ENCODE data around the gene CIAPIN1.

The CIAPIN1 gene

GRCh38 chr16:57422026-57422944 lies 24.9 kb downstream of the CIAPIN1 start:
- Histone ChIP-seq H3K4me3 (ENCODE audit: low read length in 2 of 2) (no peak overlapping the region), H3K4me1 (ENCODE audit: control insufficient read depth in 2 of 2, insufficient read depth in 2 of 2, low read length in 2 of 2) (peaks cover 4 to 6% of the 10 kb centered on the region in 2 donors), H3K9me3 (ENCODE audit: control insufficient read depth in 2 of 2, low read length in 2 of 2) (no peaks in the 10 kb centered on the region), H3K9ac (ENCODE audit: low read depth in 1 of 2, low read length in 2 of 2) (no peak overlapping the region), H3K36me3 (ENCODE audit: control insufficient read depth in 2 of 2, insufficient read depth in 2 of 2, low read length in 2 of 2) (peaks cover 0 to 3% of the 10 kb centered on the region in 2 donors), H3K27me3 (ENCODE audit: control insufficient read depth in 2 of 2, insufficient read depth in 2 of 2, low read length in 2 of 2) (peaks cover 0 to 4% of the 10 kb centered on the region in 2 donors), H3K27ac (ENCODE audit: low read depth in 2 of 2, low read length in 2 of 2) (no peak overlapping the region)

GRCh38 chr16:57419506-57419905 lies 27.7 kb downstream of the CIAPIN1 start:
- Histone ChIP-seq H3K9ac (ENCODE audit: low read depth in 1 of 2, low read length in 2 of 2) (no peak overlapping the region), H3K4me3 (ENCODE audit: low read length in 2 of 2) (no peak overlapping the region), H3K4me1 (ENCODE audit: control insufficient read depth in 2 of 2, insufficient read depth in 2 of 2, low read length in 2 of 2) (peaks cover 9 to 12% of the 10 kb centered on the region in 2 donors), H3K27me3 (ENCODE audit: control insufficient read depth in 2 of 2, insufficient read depth in 2 of 2, low read length in 2 of 2) (peaks cover 0 to 4% of the 10 kb centered on the region in 2 donors), H3K9me3 (ENCODE audit: control insufficient read depth in 2 of 2, low read length in 2 of 2) (no peaks in the 10 kb centered on the region), H3K27ac (ENCODE audit: low read depth in 2 of 2, low read length in 2 of 2) (no peak overlapping the region), H3K36me3 (ENCODE audit: control insufficient read depth in 2 of 2, insufficient read depth in 2 of 2, low read length in 2 of 2) (no peaks in the 10 kb centered on the region)

- H3K36me3 ChIP-seq (ENCODE audit: control insufficient read depth in 2 of 2, insufficient read depth in 2 of 2, low read length in 2 of 2): no peaks in the 10 kb centered on the region
- no peak overlapping the region for H3K4me3 ChIP-seq (ENCODE audit: low read length in 2 of 2)
- H3K4me1 ChIP-seq (ENCODE audit: control insufficient read depth in 2 of 2, insufficient read depth in 2 of 2, low read length in 2 of 2): peaks cover 6 to 12% of the 10 kb centered on the region in 2 donors
- no peaks in the 10 kb centered on the region for H3K9me3 ChIP-seq (ENCODE audit: control insufficient read depth in 2 of 2, low read length in 2 of 2)
- H3K27me3 ChIP-seq (ENCODE audit: control insufficient read depth in 2 of 2, insufficient read depth in 2 of 2, low read length in 2 of 2): peaks cover 0 to 4% of the 10 kb centered on the region in 2 donors
- no peak overlapping the region for H3K9ac ChIP-seq (ENCODE audit: low read depth in 1 of 2, low read length in 2 of 2)
- H3K27ac ChIP-seq (ENCODE audit: low read depth in 2 of 2, low read length in 2 of 2): no peak overlapping the region
These were observed 31.1 kb downstream of the CIAPIN1 start for GRCh38 chr16:57416084-57416483.

- Histone ChIP-seq H3K4me1 (ENCODE audit: control insufficient read depth in 2 of 2, insufficient read depth in 2 of 2, low read length in 2 of 2) (peaks cover 3 to 12% of the 10 kb centered on the region in 2 donors), H3K27me3 (ENCODE audit: control insufficient read depth in 2 of 2, insufficient read depth in 2 of 2, low read length in 2 of 2) (peaks cover 0 to 4% of the 10 kb centered on the region in 2 donors), H3K9me3 (ENCODE audit: control insufficient read depth in 2 of 2, low read length in 2 of 2) (no peaks in the 10 kb centered on the region), H3K27ac (ENCODE audit: low read depth in 2 of 2, low read length in 2 of 2) (no peak overlapping the region), H3K4me3 (ENCODE audit: low read length in 2 of 2) (no peak overlapping the region), H3K9ac (ENCODE audit: low read depth in 1 of 2, low read length in 2 of 2) (no peak overlapping the region), H3K36me3 (ENCODE audit: control insufficient read depth in 2 of 2, insufficient read depth in 2 of 2, low read length in 2 of 2) (no peaks in the 10 kb centered on the region)
These were observed 33.5 kb downstream of the CIAPIN1 start for GRCh38 chr16:57413733-57414132.

GRCh38 chr16:57413301-57413730 lies 33.9 kb downstream of the CIAPIN1 start:
- H3K9ac ChIP-seq (ENCODE audit: low read depth in 1 of 2, low read length in 2 of 2): no peak overlapping the region
- peaks cover 3 to 12% of the 10 kb centered on the region in 2 donors for H3K4me1 ChIP-seq (ENCODE audit: control insufficient read depth in 2 of 2, insufficient read depth in 2 of 2, low read length in 2 of 2)
- no peak overlapping the region for H3K4me3 ChIP-seq (ENCODE audit: low read length in 2 of 2)
- peaks cover 0 to 4% of the 10 kb centered on the region in 2 donors for H3K27me3 ChIP-seq (ENCODE audit: control insufficient read depth in 2 of 2, insufficient read depth in 2 of 2, low read length in 2 of 2)
- no peak overlapping the region for H3K27ac ChIP-seq (ENCODE audit: low read depth in 2 of 2, low read length in 2 of 2)
- no peaks in the 10 kb centered on the region for H3K36me3 ChIP-seq (ENCODE audit: control insufficient read depth in 2 of 2, insufficient read depth in 2 of 2, low read length in 2 of 2)
- no peaks in the 10 kb centered on the region for H3K9me3 ChIP-seq (ENCODE audit: control insufficient read depth in 2 of 2, low read length in 2 of 2)

- Histone ChIP-seq H3K27me3 (ENCODE audit: control insufficient read depth in 2 of 2, insufficient read depth in 2 of 2, low read length in 2 of 2) (no peaks in the 10 kb centered on the region), H3K4me1 (ENCODE audit: control insufficient read depth in 2 of 2, insufficient read depth in 2 of 2, low read length in 2 of 2) (peaks cover 3 to 9% of the 10 kb centered on the region in 2 donors), H3K9me3 (ENCODE audit: control insufficient read depth in 2 of 2, low read length in 2 of 2) (no peaks in the 10 kb centered on the region), H3K4me3 (ENCODE audit: low read length in 2 of 2) (no peak overlapping the region), H3K9ac (ENCODE audit: low read depth in 1 of 2, low read length in 2 of 2) (no peak overlapping the region), H3K27ac (ENCODE audit: low read depth in 2 of 2, low read length in 2 of 2) (no peak overlapping the region), H3K36me3 (ENCODE audit: control insufficient read depth in 2 of 2, insufficient read depth in 2 of 2, low read length in 2 of 2) (no peaks in the 10 kb centered on the region)
These were observed 34.6 kb downstream of the CIAPIN1 start for GRCh38 chr16:57412584-57412983.

- no peaks in the 10 kb centered on the region for H3K27me3 ChIP-seq (ENCODE audit: control insufficient read depth in 2 of 2, insufficient read depth in 2 of 2, low read length in 2 of 2)
- no peaks in the 10 kb centered on the region for H3K4me1 ChIP-seq (ENCODE audit: control insufficient read depth in 2 of 2, insufficient read depth in 2 of 2, low read length in 2 of 2)
- no peak overlapping the region for H3K27ac ChIP-seq (ENCODE audit: low read depth in 2 of 2, low read length in 2 of 2)
- no peak overlapping the region for H3K9ac ChIP-seq (ENCODE audit: low read depth in 1 of 2, low read length in 2 of 2)
- no peaks in the 10 kb centered on the region for H3K9me3 ChIP-seq (ENCODE audit: control insufficient read depth in 2 of 2, low read length in 2 of 2)
- H3K36me3 ChIP-seq (ENCODE audit: control insufficient read depth in 2 of 2, insufficient read depth in 2 of 2, low read length in 2 of 2): no peaks in the 10 kb centered on the region
- H3K4me3 ChIP-seq (ENCODE audit: low read length in 2 of 2): no peak overlapping the region
These were observed 35.7 kb downstream of the CIAPIN1 start for GRCh38 chr16:57411362-57411976.

- no peaks in the 10 kb centered on the region for H3K27me3 ChIP-seq (ENCODE audit: control insufficient read depth in 2 of 2, insufficient read depth in 2 of 2, low read length in 2 of 2)
- no peaks in the 10 kb centered on the region for H3K36me3 ChIP-seq (ENCODE audit: control insufficient read depth in 2 of 2, insufficient read depth in 2 of 2, low read length in 2 of 2)
- H3K4me3 ChIP-seq (ENCODE audit: low read length in 2 of 2): no peak overlapping the region
- H3K9me3 ChIP-seq (ENCODE audit: control insufficient read depth in 2 of 2, low read length in 2 of 2): no peaks in the 10 kb centered on the region
- H3K9ac ChIP-seq (ENCODE audit: low read depth in 1 of 2, low read length in 2 of 2): no peak overlapping the region
- H3K27ac ChIP-seq (ENCODE audit: low read depth in 2 of 2, low read length in 2 of 2): no peak overlapping the region
- H3K4me1 ChIP-seq (ENCODE audit: control insufficient read depth in 2 of 2, insufficient read depth in 2 of 2, low read length in 2 of 2): no peaks in the 10 kb centered on the region
These were observed 37.2 kb downstream of the CIAPIN1 start for GRCh38 chr16:57409870-57410587.

- no peak overlapping the region for H3K27ac ChIP-seq (ENCODE audit: low read depth in 2 of 2, low read length in 2 of 2)
- no peaks in the 10 kb centered on the region for H3K27me3 ChIP-seq (ENCODE audit: control insufficient read depth in 2 of 2, insufficient read depth in 2 of 2, low read length in 2 of 2)
- no peaks in the 10 kb centered on the region for H3K36me3 ChIP-seq (ENCODE audit: control insufficient read depth in 2 of 2, insufficient read depth in 2 of 2, low read length in 2 of 2)
- H3K9me3 ChIP-seq (ENCODE audit: control insufficient read depth in 2 of 2, low read length in 2 of 2): no peaks in the 10 kb centered on the region
- H3K4me3 ChIP-seq (ENCODE audit: low read length in 2 of 2): no peak overlapping the region
- H3K9ac ChIP-seq (ENCODE audit: low read depth in 1 of 2, low read length in 2 of 2): no peak overlapping the region
- no peaks in the 10 kb centered on the region for H3K4me1 ChIP-seq (ENCODE audit: control insufficient read depth in 2 of 2, insufficient read depth in 2 of 2, low read length in 2 of 2)
These were observed 38.1 kb downstream of the CIAPIN1 start for GRCh38 chr16:57409065-57409464.

Data from mucosa of rectum (tissue), 2 donors.